ENCODE data around the gene SCAMP2. TPM values are rescaled to one million over a fixed set of nuclear protein-coding genes. Genes with fewer than 3 reads are reported as not detected.

SCAMP2 gene
- total RNA-seq, 1 experiment from 2014 or later: 50.2 TPM

GRCh38 chr15:74913041-74913440 lies 39.9 kb upstream of the SCAMP2 start:
- no peak overlapping the region for H4K8ac ChIP-seq (replicated peaks; ENCODE audit: insufficient read length, low read depth, low read length)
- H2BK20ac ChIP-seq (ENCODE audit: low read depth, low read length, poor library complexity, severe bottlenecking): no peak overlapping the region
- H3K79me2 ChIP-seq (ENCODE audit: insufficient read depth, low read length): no peaks in the 10 kb centered on the region
- H3K56ac ChIP-seq (ENCODE audit: insufficient read length, low read depth, low read length): no peak overlapping the region
- H2BK5ac ChIP-seq (ENCODE audit: insufficient read length, low read length): no peak overlapping the region
- no peak overlapping the region for H2BK15ac ChIP-seq (ENCODE audit: low read depth, low read length)
- no peaks in the 10 kb centered on the region for H4K20me1 ChIP-seq (ENCODE audit: control insufficient read depth, insufficient read depth, insufficient read length)
- H3K23ac ChIP-seq (ENCODE audit: insufficient read length, low read depth, low read length): no peak overlapping the region
- Mint-ChIP-seq H3K27me3 (ENCODE audit: low read depth) (no peaks in the 10 kb centered on the region), H3K36me3 (ENCODE audit: insufficient read depth in 1 of 3, low read depth in 3 of 3) (peaks cover 38 to 58% (median 51%) of the 10 kb centered on the region in 3 experiments), H3K4me1 (no peaks in the 10 kb centered on the region), H3K27ac (no peak overlapping the region), H3K9me3 (peaks cover 0 to 5% of the 10 kb centered on the region in 2 experiments; a peak in 1 of 5 replicates), H3K4me3 (no peak overlapping the region)
- H3K9ac ChIP-seq (ENCODE audit: extremely low read depth, insufficient read length, low read length): no peak overlapping the region
- no peak overlapping the region for H4K5ac ChIP-seq (ENCODE audit: insufficient read length, low read depth, low read length)
- H3K18ac ChIP-seq (ENCODE audit: insufficient read length, low read depth, low read length): no peak overlapping the region
- no peak overlapping the region for H2BK120ac ChIP-seq (ENCODE audit: low read depth, low read length, poor library complexity, severe bottlenecking)
- H3K23me2 ChIP-seq (ENCODE audit: insufficient read length, low read depth, low read length, poor library complexity, severe bottlenecking): no peaks in the 10 kb centered on the region
- TF ChIP-seq, protein P1, sequence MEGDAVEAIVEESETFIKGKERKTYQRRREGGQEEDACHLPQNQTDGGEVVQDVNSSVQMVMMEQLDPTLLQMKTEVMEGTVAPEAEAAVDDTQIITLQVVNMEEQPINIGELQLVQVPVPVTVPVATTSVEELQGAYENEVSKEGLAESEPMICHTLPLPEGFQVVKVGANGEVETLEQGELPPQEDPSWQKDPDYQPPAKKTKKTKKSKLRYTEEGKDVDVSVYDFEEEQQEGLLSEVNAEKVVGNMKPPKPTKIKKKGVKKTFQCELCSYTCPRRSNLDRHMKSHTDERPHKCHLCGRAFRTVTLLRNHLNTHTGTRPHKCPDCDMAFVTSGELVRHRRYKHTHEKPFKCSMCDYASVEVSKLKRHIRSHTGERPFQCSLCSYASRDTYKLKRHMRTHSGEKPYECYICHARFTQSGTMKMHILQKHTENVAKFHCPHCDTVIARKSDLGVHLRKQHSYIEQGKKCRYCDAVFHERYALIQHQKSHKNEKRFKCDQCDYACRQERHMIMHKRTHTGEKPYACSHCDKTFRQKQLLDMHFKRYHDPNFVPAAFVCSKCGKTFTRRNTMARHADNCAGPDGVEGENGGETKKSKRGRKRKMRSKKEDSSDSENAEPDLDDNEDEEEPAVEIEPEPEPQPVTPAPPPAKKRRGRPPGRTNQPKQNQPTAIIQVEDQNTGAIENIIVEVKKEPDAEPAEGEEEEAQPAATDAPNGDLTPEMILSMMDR (conservative IDR thresholded peaks at IDR 0.05): no peak
- no peaks in the 10 kb centered on the region for H3K27me3 ChIP-seq (ENCODE audit: insufficient read depth, low read length)
- H2AK5ac ChIP-seq (ENCODE audit: insufficient read length, low read length): no peak overlapping the region
- no peak overlapping the region for H3T11ph ChIP-seq (ENCODE audit: low read length)
- no peak overlapping the region for H3K14ac ChIP-seq (ENCODE audit: insufficient read depth, low read length)
- H4K91ac ChIP-seq (ENCODE audit: insufficient read length, low read depth, low read length): no peak overlapping the region
- no peak overlapping the region for H2BK12ac ChIP-seq (ENCODE audit: insufficient read length, low read depth, low read length)
- no peak overlapping the region for H3K27ac ChIP-seq (ENCODE audit: insufficient read length, low read depth, low read length)
- H3K4me2 ChIP-seq (ENCODE audit: insufficient read depth, insufficient read length, low read length): no peak overlapping the region
- no peak overlapping the region for H2AFZ ChIP-seq (ENCODE audit: low read length)
- DNase-seq: no peak
- no peak overlapping the region for H3K4ac ChIP-seq (ENCODE audit: low read depth, low read length)
- no peaks in the 10 kb centered on the region for H3K9me3 ChIP-seq (ENCODE audit: control insufficient read depth, low read depth, low read length)
- no peaks in the 10 kb centered on the region for H3K79me1 ChIP-seq (ENCODE audit: insufficient read depth, low read depth, low read length, poor library complexity, severe bottlenecking)
- H3K4me1 ChIP-seq (ENCODE audit: insufficient read depth, low read length): no peaks in the 10 kb centered on the region
- WGBS (ENCODE audit: extremely low coverage, insufficient read length, low lambda C conversion rate): no CpG with 5 or more reads among the region's 9 CpGs
